HCT116 (cell line): ENCODE results near the gene SARNP.

Experiments used
- CBX3 ChIP-seq: IDR thresholded peaks from 2 replicates; pipeline ENCODE4 v1.6.1; 2012; ENCODE audit warnings: low read depth
- EZH2 ChIP-seq: fragments of 200-600 bp; sonication (generic); IDR thresholded peaks from 2 replicates; pipeline ENCODE4 v1.6.1; 2017; ENCODE audit warnings: antibody characterized with exemption, mixed run types
- JUND ChIP-seq: IDR thresholded peaks from 2 replicates; pipeline ENCODE4 v1.6.1; 2012
- POLR2A ChIP-seq: IDR thresholded peaks from 2 replicates; pipeline ENCODE4 v1.7.0; 2011; ENCODE audit warnings: borderline replicate concordance; ENCODE audit not compliant: insufficient read depth, insufficient read length; ENCODE audit errors: extremely low read depth
- POLR2AphosphoS5 ChIP-seq: IDR thresholded peaks from 2 replicates; pipeline ENCODE4 v1.6.1; 2011; ENCODE audit warnings: mild to moderate bottlenecking, low read depth, low read length, moderate library complexity
- SP1 ChIP-seq: IDR thresholded peaks from 2 replicates; pipeline ENCODE4 v1.6.1; 2012; ENCODE audit warnings: low read depth
- YY1 ChIP-seq: IDR thresholded peaks from 2 replicates; pipeline ENCODE4 v1.6.1; 2011; ENCODE audit warnings: low read length, low read depth, moderate library complexity, mild to moderate bottlenecking; ENCODE audit not compliant: insufficient replicate concordance; ENCODE audit errors: extremely low read depth
- ZNF274 ChIP-seq: fragments of 200-500 bp; sonication (Bioruptor generic); IDR thresholded peaks from 2 replicates; pipeline ENCODE4 v1.6.1; 2014; ENCODE audit warnings: mild to moderate bottlenecking, low read depth, low read length, inconsistent platforms
- TF ChIP-seq, protein P1 (sequence below), 3 experiments: fragments of 200-600 bp in 1 of 3; sonication (generic) in 1 of 3; IDR thresholded peaks in 2 of 3; conservative IDR thresholded peaks in 1 of 3; 2 replicates each; pipeline ENCODE4 v1.5.1; 2012 to 2017; ENCODE audit warnings: low read depth in 2 of 3, low read length in 2 of 3, antibody characterized with exemption in 1 of 3, borderline replicate concordance in 1 of 3, control low read depth in 1 of 3, mild to moderate bottlenecking in 1 of 3, mixed read lengths in 1 of 3, mixed run types in 1 of 3, moderate library complexity in 1 of 3; ENCODE audit not compliant: insufficient read depth in 1 of 3
- TF ChIP-seq, protein P2 (sequence below): IDR thresholded peaks from 2 replicates; pipeline ENCODE4 v1.6.1; 2012; ENCODE audit warnings: low read depth
- TF ChIP-seq, protein P3 (sequence below): IDR thresholded peaks from 2 replicates; pipeline ENCODE4 v1.6.1; 2012

DNA sequence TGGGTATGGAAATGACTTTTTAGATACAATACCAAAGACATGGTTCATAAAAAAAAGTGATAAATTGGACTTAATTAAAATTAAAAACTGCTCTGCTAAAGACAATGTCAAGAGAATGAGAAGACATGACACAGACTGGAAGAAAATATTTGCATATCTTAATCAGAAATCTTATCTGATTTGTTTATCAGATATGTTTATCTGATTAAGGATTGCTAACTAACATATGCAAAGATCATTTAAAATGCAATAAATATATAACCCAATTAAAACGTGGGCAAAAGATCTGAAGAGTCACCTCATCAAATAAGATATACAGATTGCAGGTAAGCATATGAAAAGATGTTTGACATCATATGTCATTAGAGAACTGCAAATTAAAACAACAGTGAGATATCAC, 35.2 kb upstream of the SARNP start:
- TF ChIP-seq, protein P1, sequence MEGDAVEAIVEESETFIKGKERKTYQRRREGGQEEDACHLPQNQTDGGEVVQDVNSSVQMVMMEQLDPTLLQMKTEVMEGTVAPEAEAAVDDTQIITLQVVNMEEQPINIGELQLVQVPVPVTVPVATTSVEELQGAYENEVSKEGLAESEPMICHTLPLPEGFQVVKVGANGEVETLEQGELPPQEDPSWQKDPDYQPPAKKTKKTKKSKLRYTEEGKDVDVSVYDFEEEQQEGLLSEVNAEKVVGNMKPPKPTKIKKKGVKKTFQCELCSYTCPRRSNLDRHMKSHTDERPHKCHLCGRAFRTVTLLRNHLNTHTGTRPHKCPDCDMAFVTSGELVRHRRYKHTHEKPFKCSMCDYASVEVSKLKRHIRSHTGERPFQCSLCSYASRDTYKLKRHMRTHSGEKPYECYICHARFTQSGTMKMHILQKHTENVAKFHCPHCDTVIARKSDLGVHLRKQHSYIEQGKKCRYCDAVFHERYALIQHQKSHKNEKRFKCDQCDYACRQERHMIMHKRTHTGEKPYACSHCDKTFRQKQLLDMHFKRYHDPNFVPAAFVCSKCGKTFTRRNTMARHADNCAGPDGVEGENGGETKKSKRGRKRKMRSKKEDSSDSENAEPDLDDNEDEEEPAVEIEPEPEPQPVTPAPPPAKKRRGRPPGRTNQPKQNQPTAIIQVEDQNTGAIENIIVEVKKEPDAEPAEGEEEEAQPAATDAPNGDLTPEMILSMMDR (IDR thresholded peaks at IDR 0.05 in 2 of 3, conservative IDR thresholded peaks at IDR 0.05 in 1 of 3; ENCODE audit: borderline replicate concordance in 1 of 3, insufficient read depth in 1 of 3, low read depth in 2 of 3, low read length in 2 of 3), result no peak
- TF ChIP-seq SP1 (no peak), YY1 (no peak), EZH2 (no peak), POLR2A (no peak), ZNF274 (no peak), POLR2AphosphoS5 (no peak), JUND (no peak), CBX3 (no peak)
- TF ChIP-seq, protein P2, sequence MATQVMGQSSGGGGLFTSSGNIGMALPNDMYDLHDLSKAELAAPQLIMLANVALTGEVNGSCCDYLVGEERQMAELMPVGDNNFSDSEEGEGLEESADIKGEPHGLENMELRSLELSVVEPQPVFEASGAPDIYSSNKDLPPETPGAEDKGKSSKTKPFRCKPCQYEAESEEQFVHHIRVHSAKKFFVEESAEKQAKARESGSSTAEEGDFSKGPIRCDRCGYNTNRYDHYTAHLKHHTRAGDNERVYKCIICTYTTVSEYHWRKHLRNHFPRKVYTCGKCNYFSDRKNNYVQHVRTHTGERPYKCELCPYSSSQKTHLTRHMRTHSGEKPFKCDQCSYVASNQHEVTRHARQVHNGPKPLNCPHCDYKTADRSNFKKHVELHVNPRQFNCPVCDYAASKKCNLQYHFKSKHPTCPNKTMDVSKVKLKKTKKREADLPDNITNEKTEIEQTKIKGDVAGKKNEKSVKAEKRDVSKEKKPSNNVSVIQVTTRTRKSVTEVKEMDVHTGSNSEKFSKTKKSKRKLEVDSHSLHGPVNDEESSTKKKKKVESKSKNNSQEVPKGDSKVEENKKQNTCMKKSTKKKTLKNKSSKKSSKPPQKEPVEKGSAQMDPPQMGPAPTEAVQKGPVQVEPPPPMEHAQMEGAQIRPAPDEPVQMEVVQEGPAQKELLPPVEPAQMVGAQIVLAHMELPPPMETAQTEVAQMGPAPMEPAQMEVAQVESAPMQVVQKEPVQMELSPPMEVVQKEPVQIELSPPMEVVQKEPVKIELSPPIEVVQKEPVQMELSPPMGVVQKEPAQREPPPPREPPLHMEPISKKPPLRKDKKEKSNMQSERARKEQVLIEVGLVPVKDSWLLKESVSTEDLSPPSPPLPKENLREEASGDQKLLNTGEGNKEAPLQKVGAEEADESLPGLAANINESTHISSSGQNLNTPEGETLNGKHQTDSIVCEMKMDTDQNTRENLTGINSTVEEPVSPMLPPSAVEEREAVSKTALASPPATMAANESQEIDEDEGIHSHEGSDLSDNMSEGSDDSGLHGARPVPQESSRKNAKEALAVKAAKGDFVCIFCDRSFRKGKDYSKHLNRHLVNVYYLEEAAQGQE, result no peak
- TF ChIP-seq, protein P3, sequence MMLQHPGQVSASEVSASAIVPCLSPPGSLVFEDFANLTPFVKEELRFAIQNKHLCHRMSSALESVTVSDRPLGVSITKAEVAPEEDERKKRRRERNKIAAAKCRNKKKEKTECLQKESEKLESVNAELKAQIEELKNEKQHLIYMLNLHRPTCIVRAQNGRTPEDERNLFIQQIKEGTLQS, result no peak
